ENCODE measurements around the gene CHSY1.

The CHSY1 gene

DNA sequence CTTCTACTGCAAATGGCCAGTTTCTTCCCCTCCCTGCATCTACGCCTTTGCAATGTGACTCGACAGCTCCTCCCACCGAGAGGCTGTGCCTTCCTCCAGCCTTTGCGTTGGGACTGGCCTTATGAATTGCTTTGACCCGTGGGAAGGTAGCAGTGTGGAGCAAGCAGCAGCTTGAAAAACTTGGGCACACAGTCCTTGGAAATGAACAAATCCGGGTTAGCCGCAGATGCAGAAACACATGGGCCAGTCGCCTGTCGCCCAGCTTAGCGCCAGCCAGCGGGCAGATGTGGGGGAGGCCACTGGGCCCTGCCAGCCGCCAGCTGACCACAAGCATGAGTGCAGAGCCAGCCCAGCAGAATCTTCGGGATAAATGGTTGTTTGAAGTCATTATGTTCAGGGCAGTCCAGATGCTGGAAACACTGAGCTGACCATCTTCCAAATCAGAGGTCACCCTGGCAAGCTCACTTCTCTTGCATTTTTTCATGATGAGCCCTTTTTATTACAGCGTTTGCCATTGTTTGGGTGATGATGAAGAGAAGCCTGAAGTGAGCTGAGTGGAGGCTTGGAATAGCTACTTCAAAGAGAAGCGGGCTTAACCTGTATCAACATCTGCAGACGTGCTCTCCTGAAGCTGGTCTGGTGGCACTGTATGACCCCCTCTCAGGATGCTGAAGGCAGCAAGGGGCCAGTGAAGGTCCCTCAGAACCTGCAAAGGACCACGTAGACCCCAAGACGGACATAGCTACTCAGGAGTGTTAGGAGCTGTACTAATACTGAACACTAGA is 15.7 kb upstream of the CHSY1 start:
- DNase-seq, result no peak

- no peak for DNase-seq
Observed at GRCh38 chr15:101266787-101267186, 14.9 kb upstream of the CHSY1 start.

DNA sequence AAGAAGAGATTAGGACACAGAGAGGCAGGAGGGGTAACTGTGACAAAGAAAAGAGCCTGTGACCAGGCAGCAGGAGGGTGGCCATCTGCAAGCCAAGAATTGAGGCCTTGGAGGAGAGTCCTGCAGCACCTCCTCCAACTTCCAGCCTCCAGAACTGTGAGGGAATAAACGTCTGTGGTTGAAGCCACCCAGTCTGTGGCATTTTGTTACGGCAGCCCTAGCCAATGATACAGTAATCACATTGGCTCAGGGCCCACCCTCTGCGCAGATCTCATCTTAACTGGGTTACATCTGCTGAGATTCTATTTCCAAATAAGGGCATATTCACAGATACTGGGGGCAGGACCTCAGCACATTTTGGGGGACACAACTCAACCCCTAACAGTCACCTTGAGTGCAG is 14.2 kb upstream of the CHSY1 start:
- no peak for DNase-seq

GRCh38 chr15:101264911-101265641 is 13.2 kb upstream of the CHSY1 start:
- DNase-seq, result no peak

DNA sequence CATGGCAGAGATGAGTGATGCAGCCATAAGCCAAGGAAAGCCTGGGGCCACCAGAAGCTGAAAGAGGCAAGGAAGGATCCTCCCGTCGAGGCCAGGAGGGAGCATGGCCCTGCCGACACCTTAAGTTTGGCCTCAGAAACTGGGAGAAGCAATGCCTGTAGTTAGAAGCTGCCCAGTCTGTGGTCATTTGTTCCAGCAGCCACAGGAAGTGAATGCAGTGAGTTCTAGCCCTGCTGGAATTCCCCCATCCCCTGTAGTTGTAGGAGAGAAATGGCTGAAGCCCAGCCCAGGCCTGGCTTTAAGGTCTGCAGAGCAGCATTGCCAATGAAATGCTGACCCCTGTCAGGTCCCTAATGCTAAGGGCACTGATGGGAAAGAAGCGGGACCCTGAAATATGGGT is 12.2 kb upstream of the CHSY1 start:
- DNase-seq, result no peak

GRCh38 chr15:101262551-101262950 is 10.7 kb upstream of the CHSY1 start:
- DNase-seq, result no peak

DNA sequence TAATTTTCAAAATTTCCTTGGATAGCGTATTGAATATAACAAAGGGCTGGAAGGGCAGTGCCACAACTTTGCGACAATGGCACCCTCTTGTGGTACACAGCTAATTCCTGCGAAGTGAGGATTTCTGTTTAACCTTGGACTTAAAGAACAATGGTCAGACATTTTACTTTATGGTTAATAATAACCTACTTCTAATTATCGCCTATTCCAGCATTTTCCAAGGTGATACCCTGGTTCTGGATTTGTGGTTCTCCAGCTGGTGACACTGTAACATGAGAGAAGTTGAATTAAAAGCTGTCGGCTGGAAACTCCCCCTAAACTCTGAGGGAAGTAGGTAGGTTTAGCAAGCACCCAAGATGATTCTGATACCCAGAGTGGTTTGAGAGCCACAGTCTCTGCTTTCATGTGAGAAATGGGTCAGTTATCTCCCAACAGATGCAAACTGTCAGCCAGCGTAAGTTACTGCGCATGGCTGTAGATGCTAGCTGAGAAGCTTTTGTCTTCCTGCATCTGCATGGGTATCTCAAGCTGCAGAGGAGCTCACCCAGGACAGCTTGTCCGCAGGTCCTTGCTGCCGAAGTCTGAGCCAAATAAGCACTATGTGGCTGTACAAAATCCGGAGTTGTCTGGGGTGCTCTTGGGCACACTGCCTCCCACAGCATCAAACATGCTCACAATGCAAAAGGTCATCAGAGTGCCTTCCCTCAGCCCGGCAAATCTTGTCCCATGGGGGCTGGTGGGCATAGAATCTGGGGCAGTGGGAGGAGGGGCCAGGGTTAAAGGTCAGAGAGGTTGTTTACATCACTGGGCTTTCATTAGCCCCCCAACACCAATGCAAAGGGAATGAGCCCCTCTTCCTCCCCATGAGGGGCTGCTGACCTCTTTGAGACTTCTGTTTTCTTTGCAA is 6.6 kb upstream of the CHSY1 start:
- DNase-seq, result peak; percentile 49

- no peak for DNase-seq
Observed at GRCh38 chr15:101256757-101257156, 4.9 kb upstream of the CHSY1 start.

DNA sequence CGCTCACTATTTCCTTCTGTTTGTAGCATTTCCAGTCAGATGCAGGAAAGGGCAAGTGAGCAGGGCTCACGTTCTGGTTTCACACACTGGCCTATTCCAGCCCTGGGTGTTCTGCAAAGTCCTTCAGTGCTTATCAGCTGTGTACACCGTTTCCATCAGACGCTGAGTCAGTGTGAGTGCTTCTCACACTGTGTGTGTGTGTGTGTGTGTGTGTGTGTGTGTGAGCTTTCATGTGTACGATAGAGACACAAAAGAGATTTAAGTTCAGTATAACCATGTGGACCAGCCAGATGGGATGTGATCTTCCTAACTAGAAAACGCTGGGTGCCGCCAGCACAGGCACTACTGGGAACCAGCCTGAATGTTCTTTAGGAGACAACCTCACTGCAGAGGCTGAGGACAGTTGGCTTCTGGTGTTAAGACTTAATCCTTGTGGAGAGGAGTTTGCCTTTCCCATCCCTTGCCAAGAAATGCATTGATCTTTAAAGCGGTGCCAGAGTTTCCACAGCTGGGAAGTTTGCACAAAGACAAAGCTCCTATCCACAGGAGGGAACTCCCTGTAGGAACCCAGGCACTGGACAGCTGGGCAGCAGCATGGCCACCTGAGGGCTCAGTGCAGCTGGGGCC is 3.9 kb upstream of the CHSY1 start:
- no peak for DNase-seq

GRCh38 chr15:101255051-101255395 is 3.2 kb upstream of the CHSY1 start:
- no peak for DNase-seq

GRCh38 chr15:101254157-101255050 is 2.6 kb upstream of the CHSY1 start:
- DNase-seq, result no peak

DNA sequence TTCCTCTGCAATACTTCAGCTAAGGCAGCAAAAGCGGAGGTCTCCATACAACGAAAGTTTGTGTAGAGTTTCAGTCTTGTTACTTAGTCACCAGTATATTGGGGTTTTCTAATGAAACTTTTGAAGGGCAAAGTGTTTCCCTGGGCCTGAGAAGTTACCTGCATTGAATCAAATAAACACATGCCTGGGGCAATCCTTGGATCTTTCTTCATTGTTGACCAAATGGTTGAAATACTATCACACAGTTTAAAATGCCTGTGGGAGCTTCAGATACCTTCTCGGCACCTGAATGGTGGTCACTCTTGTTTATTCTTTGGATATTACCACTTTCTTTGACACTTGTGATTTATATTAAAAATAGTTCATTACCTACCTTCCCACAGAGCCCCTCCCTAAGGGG is 988 bp upstream of the CHSY1 start:
- DNase-seq, result no peak

DNA sequence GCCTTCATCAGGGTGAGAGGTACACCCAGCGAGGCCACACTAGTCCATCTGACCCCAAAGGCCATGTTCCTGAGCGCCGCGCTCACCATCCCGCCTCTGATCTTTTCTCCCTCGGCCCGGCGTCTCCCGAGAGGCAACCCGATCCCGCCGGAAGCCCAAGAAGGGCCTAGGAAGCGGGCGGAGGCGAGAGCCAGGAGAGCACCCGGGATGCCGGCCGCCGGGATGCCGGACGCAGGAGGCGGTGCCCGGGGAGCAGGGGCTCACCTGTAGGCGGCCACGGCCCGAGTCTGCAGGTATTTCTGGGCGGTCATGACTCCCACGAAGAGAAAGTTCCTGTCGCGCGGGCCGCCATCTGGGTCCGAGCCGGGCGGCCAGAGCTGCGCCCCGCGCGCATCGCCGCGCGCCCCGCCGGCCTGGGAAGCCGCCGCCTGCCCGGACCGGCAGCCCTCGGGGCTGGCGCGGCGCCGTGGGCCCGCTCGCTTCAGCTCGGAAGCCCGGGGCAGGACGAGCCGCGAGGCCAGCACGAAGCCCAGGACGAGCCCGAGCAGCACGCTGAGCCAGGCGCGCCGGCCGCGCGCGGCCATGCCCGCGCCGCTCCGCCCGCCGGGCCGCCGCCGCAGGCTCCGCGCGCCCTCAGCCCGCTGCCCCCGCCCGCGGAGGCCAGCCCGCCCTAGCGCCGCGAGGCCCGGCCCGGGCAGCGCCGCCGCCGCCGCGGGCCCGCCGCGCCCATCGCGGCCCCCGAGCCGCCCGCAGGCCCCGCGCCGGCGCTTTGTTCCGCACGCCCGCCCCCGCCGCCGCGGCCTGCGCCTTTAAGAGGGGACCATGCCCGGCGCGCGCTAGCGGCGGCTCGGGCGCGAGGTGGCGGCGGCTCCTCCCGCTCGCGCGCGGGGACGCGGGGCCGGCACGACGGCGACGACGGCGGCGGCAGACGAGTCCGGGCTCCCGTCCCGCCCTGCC is 697 bp downstream of the CHSY1 start:
- peak; percentile 66 for DNase-seq

DNA sequence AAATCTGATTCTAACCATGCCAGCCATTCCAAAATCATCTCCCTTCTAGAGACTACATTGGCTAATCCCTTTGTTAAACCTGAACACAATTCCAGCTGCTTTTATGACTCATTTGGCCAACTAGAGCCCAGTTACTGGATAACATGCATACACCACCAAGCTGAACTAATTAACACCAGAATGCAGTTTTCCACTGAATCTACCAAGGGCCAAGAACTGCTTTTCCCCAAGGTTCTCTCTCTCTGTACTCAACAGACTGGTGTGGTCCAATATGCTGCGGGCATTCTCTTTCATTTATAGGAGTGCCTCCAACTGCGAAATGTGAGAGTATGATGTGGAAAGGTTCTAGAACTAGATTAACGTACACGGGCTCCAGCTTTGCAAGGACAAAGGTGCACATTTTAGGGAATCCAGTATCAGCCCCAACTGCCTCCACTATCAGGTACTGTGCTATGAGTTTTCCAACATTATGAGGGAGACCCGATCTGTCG is 1.5 kb downstream of the CHSY1 start:
- DNase-seq, result no peak

DNA sequence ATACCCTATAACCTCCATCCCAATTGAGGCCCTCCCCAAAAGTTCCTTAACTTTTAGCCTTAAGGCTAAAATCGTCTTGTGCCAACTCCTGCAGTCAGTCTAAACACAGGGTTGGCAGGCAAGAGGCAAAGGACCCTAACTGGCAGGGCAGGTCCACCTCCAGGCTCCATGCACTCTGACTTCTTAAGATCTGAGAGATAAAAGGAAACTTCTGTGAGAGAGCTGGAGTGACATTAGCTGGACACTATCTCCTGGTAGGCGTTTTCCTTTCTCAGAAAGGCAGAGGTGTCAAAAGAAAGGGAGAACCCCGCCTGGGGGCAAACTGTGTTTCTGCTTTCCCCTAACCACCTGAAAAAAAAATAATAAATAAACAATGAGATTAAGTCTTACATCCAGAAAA is 3.6 kb downstream of the CHSY1 start:
- DNase-seq, result no peak

DNA sequence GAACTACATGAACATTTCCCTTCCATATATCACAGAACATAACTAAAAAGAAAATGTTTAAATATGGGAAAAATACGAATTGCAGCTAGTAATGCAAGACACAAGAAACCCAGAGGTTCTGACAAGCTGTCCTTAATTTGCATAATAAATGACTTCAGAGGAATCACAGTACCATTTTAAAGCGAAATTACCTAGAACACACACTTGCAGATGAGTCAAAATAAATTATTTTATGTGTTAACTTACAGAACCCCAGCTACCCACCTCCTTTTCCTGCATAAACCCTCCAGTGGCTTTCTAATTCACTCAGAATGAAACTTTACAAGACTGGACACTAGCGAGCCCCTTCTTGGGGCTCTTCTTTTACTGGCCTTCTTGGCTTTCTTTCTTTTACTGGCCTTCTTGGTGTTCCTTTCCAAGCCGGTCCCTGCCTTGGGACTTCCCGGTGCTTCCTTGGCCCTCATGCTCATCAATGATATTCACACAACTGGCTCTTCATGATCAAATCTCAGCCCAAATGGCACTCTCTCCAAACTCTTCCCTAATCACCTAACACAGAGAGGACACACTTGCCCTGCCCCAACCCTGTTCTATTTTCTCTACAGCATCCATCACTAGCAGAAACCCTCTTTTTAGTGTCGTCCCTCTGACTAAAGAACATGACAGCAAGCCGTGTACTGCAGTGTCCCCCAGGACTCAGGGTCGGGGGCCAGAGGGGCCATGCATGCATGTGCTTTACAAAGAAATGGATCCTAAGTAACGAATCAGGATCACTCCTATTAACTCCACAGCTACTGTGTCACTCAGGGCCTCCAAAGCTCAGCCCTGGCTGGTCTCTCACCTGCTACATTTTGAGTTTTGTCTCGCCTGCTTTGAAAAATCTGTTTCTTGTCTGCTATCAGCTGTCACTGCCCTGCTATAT is 4.8 kb downstream of the CHSY1 start:
- no peak for DNase-seq

DNA sequence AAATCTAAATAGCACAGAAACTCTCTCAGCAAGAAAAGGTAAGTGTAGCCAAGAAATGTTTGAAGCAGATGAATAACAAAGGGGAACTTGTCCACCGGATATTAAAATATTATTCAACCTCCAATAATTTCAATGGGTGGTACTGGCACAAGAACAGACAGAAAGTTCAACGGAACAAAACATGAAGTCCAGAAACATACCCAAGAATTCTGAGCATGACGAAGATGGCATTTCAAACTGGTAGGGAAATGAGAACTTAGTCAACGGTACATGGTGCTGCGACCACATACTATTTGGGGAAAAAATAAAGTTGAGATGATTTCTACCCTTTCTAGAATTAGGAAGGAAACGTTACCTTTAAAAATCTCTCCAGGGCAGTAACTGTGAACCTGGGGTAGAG is 5.5 kb downstream of the CHSY1 start:
- DNase-seq, result no peak

- DNase-seq, result no peak
Observed at GRCh38 chr15:101244889-101245668, 6.8 kb downstream of the CHSY1 start.
